Hippocampal formation (tissue), 2 donors: Measurements from ENCODE around the gene RIC3.

Source experiments
- DNase-seq, 2 donors: peaks; one replicate each; lab custom pipeline; 2025; lab: John Stamatoyannopoulos, UW

RIC3 gene

DNA sequence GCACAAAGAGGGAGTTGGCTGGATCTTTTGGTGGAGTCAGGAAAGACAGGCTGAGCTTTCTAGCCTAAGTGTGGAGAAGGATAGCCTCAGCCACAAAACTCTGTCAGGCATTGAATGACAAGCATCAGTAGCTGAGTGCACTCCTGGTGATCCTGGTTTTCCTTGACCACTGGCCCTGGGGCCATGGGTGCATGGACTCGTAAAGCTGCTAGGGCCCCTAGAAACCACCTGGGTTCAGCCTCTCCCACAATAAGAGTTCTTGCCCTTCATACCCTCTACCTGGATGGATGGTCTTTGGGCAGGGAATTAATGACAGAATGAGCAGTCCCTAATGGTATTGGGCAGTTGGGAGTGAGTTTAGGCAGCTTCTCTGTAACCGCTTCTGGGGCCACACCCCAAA lies 64.9 kb downstream of the RIC3 start:
- no peak for DNase-seq

DNA sequence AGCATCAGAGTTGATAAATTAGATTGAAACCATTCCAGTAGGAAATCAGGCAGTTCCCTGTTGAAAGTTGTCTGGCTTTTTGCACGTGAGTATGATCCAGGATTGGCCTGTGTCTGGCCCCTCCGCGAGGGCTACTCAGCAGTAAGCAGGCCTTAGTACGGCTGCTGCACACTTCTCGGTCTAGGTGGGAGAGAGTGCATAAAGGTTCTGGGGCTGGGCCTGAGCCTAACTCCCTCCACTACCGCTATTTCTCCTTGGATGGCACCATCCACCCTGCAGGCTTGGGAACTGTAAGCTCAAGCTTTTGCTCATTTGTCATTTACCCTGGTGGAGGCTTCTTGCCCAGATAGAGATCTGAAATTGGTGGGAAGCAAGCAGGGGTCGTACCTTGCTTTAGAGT lies 65.9 kb downstream of the RIC3 start:
- no peak for DNase-seq

DNA sequence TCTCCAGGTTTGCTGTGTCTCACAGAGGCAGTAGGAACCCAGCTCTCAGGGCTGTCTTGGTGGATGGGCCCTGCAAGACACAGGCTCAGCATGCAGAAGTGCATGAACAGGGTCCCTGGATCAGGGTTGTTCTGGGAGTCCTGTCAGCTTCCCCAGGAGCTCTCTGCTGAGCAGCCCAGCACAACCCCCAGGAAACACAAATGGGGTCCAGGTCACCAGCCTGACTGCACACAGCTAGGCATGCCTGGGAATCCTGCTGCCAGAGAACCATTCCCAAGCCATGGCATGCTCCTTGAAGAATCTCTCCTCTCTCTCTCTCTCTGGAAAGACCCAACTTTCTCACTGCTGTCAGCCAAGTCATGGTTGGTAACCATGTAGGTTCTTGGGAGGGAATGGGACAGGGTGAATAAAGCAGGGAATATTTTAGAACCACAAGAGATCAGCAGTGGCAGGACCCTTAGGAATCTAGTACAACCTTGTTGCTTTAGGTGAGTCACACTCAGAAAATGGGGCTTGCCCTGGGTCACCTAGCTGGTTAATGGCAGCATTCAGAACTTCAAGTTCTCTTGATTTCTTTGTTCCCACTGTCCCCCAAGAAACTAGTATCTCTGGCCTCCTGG lies 66.4 kb downstream of the RIC3 start:
- DNase-seq, result no peak

DNA sequence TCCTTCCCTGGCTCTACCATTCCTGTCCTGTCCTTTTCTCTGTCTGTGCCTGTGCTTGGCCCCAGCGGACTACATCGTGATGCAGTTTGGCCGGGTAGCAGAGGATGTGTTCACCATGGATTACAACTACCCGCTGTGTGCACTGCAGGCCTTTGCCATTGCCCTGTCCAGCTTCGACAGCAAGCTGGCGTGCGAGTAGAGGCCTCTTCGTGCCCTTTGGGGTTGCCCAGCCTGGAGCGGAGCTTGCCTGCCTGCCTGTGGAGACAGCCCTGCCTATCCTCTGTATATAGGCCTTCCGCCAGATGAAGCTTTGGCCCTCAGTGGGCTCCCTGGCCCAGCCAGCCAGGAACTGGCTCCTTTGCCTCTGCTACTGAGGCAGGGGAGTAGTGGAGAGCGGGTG lies 67.4 kb downstream of the RIC3 start:
- DNase-seq, result no peak

DNA sequence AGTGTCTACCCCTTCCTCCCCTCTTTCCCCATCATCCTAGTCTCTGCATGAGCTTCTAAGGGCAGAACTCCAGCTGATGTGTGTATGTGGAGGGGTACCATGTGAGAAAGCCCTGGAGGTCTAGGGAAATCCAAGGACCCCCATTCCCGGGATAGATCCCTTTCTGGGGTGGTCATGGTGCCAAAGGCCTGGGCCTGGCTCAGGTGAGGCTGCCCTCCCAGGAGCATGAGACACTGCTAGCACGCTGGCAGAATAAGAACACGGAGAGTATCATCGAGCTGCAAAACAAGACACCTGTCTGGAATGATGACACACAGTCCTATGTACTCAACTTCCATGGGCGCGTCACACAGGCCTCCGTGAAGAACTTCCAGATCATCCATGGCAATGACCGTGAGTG lies 68.2 kb downstream of the RIC3 start:
- DNase-seq, result no peak

DNA sequence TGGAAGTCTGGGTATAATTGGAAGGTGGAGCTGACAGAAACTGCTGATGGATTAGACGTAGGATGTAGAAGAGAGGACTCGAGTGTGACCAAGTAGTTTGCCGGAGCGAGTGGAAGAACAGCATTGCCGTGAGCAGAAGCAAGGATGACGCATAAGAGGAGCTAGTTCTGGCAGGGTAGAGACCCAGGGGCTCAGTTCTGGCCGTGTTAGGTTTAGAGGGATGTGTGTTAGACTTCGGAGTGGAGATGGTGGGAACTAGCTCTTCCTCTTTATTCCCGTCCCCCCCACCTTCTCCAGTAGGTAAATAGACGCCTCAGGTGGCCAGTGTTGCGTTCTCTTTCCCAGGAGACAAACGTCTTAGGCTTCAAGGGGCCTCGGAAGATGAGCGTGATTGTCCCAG lies 68.7 kb downstream of the RIC3 start:
- no peak for DNase-seq

DNA sequence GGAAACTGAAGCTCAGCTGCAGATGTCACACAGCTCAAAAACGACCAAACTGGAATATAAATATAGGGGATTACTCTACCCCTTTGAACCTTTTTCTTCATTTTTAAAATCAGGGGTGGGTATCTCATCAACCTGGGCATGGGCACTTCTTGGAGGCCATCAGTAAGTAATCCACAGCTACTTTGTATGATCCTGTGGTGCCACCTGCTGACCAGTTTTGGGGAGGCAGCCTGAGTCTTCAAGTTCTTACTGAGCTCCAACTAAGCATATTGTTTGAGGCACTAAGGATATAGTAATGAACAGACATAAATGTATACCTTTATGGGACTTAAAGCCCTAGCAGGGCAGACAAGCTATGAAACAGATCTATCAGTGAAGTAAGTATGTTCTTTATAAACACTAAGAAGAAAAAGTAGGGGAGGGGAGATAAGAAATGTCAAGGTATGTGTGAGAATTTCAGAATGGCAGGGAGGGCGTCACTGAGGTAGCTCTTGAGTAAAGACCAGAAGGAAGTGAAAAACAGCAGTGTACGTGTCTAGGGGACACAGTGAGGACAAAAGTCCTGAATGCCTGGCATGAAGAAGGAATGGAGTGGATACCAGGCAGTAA lies 69.4 kb downstream of the RIC3 start:
- peak; percentile 41 to 56 for DNase-seq

DNA sequence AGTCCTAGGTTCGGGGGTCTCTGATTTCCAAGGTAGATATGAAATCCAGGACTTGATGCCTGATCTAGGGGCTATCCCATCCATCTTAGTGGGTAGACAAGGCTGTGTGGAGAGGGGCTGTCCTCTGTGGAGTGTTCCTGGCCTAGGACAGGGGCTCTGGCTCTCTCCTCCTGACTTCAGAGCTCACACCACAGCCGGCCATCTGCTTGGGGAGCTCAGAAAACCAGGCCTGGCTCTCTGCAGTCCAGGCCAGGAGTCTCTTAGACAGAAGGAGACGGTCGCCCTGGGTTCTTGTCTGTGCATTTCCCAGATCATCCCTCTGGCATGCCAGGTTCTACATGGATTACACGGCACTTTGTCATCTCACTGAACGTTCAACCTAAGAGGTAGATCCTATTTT lies 69.9 kb downstream of the RIC3 start:
- no peak for DNase-seq

DNA sequence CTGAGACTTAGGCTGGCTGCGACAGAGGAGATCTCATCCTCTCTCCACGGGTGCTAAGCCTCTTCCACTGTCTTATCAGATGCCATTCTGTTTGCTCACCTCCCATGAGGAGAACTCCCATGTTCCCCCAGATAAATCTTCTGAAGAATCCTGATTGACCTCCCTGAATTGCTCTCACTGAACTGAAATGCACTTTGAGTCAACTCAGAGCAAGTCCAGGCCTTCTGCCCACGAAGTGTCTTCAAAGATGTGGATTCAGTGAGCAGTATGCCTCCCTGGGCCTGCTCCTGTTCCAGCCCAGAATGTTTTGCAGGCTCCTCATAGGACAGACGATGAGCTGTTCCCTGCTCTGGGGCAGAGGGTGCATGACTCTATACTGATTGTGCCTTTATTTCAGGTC lies 70.5 kb downstream of the RIC3 start:
- no peak for DNase-seq

DNA sequence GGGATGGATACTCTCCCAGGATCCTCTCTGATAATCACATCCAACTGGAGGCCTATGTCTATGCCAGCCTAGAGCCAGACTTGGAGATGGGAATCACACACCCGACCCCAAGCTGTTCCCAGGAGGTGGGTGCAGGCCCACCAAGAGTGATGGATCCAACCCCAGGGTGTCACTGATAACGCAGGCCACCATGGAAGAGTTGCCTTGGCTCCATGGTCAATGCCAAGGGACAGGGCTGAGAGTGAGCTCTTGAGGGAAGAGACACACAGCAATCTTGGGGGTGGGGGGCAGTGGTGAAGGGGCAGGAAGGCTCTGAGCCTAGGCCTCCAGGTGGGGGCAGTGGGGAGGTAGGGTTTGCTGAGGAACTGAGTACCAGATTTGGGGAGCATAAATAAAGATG lies 70.9 kb downstream of the RIC3 start:
- no peak for DNase-seq

DNA sequence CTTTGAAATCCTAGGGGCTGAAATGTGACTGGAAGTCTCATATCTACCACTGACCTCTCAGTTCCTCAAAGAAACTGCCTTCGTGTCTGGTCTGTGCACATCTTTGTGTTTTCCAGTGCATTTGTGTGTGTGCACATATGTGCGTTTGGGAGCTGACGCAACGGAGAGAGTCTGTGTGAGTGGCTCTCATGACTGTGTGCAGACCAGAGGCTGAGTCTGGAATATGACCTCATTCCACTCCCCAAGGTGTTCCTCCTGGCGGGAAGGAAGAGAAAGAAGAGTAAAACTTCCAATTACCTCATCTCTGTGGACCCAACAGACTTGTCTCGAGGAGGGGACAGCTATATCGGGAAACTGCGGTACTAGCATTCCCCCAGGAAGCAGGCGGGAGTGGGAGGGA lies 71.4 kb downstream of the RIC3 start:
- DNase-seq, result no peak

DNA sequence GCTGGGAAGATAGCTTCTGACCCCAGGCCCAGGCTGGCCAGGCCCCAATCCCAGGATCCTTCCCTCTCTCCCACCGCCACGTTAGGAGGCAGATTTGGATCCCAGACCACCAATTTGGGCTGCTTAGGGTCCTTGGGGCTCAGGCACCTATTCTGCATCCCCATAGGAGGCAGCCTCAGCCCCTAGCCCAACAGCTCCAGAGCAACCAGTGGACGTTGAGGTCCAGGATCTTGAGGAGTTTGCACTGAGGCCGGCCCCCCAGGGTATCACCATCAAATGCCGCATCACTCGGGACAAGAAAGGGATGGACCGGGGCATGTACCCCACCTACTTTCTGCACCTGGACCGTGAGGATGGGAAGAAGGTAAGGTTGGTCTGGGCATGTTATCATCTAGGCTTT lies 71.8 kb downstream of the RIC3 start:
- no peak for DNase-seq

DNA sequence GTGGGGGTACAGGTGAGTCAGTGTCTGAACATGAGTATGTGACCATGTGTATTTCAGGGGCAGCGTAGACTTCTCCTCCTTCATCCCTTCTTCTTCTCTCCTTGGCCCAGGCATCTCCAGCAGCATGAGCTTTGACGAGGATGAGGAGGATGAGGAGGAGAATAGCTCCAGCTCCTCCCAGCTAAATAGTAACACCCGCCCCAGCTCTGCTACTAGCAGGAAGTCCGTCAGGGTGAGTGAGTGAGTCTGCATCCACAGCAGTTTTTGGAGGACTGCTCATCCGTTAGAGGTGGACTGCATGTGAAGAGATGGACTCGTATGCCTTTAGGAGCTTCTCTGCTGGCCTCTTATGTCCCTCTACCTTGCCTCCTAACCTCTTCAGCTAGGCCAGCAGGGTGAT lies 72.2 kb downstream of the RIC3 start:
- DNase-seq, result no peak

DNA sequence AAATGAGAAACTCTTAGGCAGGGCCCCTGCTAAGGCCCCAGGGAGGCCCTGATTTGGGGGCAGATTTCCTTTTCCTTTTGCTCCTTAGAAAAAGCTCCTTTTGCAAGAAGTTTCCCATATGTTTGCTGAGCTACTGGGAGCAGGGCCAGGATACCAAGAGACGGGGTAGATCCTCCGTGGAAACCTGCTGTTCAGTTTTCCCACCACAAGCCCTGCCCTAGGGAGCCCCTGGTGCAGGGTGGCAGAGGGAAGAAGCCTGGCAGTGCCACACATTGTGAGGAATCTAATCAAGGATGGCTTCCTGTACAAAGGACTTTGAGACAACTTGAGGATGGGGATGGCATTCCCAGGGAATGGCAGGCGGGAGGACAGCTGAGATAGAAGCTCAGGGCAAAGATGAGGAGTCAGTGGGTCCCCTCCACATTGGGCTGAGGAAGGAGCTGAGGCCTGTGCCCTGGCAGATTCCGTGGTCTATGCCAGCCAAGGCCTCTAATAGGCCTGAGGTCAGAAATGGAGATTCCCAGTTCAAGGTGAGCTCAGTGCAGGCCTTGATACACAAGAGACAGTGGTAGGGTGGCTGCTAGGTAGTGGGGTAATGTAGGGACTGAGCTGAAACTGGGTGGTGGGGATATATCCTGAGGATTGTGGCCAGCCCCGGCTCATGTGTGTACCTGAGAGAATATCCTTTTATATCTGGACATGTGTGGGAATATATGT lies 72.9 kb downstream of the RIC3 start:
- no peak for DNase-seq

DNA sequence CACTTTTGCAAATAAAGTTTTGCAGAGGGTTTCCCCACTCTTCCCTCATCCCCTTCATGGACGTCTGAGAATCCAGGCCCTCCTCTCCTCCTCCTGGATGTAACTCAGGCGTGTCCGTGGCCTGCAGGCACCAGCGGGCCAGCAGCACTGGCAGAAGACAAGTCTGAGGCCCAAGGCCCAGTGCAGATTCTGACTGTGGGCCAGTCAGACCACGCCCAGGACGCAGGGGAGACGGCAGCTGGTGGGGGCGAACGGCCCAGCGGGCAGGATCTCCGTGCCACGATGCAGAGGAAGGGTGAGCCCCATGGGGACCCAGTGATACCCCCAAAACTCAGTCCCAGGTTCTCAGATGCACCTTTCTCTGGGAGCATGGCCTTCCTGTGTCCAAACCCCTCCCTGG lies 73.5 kb downstream of the RIC3 start:
- no peak for DNase-seq

DNA sequence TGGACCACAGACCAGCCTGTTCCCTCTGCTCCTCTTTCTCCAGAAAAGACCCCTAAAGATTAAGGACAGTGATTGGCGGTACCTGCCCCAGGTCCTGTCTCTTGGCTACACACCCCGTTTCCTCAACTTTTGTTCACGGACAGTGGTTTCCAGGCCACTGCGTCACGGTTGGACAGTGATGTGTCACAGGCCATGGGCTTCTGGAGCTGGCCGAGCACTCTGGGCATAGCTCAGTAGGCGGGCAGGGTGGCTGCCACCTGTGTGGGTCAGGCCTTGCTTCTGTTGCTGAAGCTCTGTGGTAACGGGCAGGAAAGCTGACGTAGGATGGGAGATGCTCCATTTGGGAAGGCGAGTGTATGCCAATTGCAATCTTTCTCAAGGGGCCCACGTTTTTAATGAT lies 74.2 kb downstream of the RIC3 start:
- no peak for DNase-seq

DNA sequence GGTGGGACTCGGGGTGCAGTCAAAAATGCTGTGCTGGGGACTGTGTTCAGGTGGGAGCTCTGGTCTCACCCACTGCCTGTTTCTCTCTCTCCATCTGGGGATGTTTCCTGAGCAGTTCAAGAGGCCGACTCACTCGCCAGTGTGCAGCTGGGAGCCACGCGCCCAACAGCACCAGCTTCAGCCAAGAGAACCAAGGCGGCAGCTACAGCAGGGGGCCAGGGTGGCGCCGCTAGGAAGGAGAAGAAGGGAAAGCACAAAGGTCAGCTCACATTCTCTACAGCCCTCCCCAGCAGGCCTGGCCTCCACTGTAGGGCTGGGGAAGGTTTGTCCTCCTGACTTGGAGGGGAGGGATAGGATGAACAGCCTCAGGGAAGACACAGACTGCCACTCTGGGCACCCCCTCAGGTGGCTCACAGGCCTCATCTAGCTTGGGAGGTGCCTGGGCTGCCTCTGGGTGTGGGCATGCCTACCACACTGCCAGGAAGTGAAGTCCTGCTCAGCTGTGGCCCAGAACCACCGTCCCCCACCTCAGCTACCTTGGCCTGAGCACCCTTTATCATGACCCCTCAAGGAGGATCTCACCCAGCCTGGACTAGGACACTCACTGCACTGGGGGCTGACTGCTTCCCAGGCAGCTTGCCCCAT lies 74.8 kb downstream of the RIC3 start:
- DNase-seq, result no peak

DNA sequence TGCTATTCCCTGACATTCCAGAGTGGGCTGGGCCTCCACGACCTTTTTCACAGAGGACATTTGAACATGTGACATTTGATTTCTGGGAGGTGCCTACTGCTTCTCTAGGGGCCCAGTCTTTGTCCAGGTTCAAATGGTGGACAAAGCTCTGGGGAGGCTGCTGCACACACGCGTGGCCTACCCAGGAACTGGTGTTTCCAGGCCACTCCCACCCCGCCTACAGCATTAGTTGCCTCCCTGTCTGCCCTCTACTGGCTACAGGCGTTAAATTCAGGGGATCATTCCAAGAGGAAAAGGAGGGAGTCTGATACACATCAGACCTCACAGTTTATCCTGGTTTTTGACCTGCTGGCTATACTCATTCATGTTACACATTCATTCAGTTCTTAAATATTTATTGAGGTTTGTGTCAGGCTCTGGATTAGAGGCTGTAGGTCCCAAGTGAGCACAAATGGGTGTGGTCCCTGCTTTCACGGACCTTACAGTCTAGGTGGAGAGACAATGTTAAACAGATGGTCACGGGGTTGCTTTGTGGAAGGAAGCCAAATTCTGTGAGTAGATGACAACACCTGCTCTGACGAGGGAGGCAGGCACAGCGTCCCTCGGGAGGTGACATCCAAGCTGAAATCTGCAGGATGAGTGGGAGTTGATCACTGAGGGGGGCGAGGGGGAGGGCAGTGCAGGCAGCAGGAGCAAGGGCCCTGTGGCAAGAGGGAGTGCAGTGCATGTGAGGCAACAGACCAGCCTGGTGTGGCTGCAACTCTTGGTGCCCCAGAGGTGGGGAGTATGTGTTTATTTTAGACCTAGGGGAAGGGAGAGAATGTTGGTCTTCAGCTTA lies 76.0 kb downstream of the RIC3 start:
- no peak for DNase-seq

DNA sequence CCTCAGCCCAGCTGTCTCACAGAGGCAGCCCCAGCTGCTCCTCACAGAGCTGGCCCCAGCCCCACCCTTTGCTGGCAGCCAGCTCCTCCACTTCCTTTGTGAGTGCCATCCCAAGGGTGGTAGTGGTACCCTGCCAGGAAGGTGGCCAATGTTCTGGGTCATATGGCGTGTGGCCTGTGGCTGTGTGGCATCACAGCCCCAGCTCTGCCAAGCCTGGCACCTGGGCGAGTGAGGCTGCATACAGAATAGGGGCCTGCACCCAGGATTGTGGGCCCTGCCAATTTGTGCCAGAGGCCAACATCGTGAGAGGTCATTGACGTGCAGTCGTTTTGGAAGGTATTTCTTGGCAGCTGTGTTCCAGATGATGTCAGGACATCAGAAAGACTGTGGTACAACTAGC lies 77.1 kb downstream of the RIC3 start:
- DNase-seq, result no peak

DNA sequence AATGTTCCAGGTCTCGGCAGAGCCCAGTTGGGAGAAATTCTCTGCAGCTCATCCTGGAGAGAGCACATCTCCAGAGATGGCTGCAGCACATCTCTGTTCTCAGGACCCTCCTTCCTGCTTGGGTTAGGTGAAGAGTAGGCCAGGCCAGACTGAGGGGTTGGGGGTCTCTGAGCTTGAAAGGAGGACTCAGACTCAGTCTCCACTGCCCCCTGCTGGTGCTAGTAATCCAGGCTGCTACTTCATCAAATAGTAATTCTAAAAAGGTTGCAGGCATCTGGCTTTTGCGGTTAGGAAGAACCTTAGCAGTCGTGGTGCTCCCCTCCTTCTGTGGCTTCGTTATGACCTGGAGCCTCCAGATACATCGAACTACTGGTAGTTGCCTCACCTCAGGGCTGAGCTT lies 78.1 kb downstream of the RIC3 start:
- peak in 1 of 2 donors; percentile 21 for DNase-seq

DNA sequence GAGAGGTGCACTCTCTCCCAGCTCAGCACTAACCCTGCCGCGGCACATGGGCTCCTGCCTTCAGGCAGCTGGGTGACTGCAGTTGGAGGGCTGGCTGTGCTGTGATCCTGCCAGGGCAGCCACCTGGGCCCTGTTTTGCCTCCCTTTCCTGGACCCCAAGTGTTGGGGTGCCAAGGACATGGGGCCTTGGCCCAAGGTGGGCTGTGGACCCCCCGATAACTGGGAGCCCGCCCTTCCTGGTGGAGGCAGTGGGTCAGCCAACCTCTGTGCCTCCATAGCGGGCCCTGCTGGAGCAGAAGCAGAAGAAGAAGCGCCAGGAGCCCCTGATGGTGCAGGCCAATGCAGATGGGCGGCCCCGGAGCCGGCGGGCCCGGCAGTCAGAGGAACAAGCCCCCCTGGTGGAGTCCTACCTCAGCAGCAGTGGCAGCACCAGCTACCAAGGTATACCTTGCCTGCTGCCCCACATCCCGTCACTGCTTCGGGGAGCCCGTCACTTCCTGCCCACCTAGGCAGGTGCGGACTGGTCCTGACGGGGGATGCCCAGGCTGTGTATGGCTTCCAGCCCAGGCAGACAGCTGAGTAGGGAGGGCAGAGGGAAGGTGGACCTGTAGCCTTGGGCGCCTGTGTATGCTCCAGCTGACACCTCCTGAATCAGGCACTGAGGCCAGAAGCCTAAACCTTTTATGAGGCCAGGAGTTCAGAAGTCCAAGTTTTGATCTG lies 78.9 kb downstream of the RIC3 start:
- DNase-seq, result no peak

DNA sequence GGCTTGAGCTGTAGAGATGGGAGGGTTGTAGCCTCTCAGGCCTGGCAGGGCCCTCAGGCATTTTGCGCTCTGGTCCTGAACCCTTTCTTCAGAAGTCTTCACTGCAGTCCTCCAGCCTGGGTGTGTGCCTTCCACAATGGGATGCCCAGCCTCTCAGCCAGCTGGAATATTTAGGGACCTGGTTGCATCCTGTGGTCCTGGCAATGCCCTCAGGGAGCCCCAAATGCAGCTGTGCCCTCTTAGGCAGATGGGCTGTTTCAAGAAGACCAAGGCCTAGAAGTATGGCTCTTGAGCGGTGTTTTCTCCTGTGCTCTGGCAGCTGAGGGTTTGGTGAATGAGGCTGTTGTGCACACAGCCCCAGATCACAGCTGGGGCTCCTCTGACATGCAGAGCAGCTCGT lies 81.1 kb downstream of the RIC3 start:
- DNase-seq, result no peak
